T-helper 2 cell (primary cell): Measurements from ENCODE around the gene GYS1.

ENCODE experiments used
- DNase-seq, 5 experiments: peaks; one replicate each; pipeline versions ENCODE4 v3.0.0 to v3.0.0-alpha.2; 2012 to 2022

The GYS1 gene

DNA sequence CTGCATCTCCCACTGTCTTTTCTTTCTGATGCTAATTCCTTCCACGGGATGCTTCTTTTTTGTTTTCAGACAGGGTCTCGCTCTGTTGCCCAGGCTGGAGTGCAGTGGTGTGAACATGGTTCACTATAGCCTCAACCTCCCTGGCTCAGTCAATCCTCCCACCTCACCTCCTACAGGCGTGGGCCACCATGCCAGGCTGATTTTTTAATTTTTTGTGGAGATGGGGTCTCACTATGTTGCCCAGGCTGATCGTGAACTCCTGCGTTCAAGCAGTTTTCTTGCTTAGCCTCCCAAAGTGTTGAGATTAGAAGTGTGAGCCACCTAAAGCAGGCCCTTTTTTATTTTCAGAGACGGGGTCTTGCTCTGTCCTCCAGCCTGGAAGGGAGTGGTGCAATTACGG lies 4.8 kb downstream of the GYS1 start:
- DNase-seq: no peak

GRCh38 chr19:48987323-48987722 lies 5.8 kb downstream of the GYS1 start:
- no peak for DNase-seq

DNA sequence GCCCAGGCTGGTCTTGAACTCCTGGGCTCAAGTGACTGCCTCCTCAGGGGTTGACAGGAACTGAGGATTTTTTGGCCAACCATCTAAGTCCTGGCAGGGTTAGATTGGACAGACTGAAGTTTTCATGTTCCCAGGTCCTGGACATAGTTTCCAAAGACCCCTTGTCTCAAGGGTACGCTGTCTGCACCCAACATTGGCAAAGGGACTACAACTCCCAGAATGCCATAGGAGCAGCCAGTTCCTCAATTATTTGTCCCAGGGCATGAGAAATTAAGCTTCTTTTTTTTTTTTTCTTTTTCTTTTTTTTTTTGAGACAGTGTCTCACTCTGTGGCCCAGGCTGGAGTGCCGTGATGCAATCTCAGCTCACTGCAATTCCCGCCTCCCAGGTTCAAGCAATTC lies 6.9 kb downstream of the GYS1 start:
- DNase-seq: no peak

DNA sequence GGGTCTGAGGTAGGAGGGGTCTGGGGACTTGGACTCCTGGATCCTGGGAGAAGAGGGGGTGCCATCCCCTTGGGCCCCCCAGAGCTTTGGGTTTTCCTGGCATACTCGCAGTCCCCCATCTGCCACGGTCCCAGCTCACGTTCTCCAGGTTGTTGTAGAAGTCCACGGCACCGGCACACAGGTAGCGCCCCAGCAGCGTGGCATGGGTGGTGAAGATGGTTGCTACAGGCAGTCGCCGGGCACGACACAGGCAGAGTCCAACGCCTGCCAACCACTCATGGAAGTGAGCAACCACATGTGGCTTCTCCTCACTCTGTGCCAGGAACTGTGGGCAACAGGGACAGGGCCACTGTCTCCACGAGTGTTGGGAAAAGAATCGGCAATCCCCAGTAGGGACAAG lies 7.4 kb downstream of the GYS1 start:
- DNase-seq: no peak

DNA sequence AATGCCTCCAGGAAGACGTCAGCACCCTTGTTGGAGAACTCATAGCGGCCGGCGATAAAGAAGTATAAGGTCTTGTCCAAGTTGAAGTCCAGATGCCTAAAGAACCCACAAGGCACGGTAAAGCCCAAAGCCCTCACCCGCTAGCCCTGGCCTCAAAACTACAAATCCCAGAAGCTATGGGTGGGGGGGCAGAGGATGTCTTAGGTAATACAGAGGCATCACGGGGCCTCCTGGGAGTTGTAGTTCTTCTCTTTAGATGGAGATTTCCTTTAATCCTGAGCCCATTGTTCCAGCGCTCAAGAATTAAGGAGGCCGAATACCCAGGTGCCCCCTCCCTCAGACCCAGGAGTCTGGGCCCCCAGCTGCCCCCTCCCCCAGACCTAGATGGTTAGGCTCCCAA lies 10.8 kb downstream of the GYS1 start:
- DNase-seq: no peak

DNA sequence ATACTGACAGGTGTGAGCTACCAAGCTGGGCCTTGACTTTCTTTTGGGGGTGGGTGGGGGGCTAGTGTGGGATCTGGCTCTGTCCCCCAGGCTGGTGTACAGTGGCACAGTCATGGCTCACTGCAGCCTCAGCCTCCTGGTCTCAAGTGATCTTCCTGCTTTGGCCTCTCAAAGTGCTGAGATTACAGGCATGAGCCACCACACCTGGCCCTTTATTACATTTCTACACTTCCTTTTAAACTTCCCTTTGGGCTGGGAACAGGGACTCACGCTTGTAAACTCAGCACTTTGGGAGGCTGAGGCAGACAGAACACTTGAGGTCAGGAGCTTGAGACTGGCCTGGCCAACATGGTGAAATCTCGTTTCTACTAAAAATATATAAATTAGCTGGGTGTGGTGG lies 16.0 kb downstream of the GYS1 start:
- no peak for DNase-seq

DNA sequence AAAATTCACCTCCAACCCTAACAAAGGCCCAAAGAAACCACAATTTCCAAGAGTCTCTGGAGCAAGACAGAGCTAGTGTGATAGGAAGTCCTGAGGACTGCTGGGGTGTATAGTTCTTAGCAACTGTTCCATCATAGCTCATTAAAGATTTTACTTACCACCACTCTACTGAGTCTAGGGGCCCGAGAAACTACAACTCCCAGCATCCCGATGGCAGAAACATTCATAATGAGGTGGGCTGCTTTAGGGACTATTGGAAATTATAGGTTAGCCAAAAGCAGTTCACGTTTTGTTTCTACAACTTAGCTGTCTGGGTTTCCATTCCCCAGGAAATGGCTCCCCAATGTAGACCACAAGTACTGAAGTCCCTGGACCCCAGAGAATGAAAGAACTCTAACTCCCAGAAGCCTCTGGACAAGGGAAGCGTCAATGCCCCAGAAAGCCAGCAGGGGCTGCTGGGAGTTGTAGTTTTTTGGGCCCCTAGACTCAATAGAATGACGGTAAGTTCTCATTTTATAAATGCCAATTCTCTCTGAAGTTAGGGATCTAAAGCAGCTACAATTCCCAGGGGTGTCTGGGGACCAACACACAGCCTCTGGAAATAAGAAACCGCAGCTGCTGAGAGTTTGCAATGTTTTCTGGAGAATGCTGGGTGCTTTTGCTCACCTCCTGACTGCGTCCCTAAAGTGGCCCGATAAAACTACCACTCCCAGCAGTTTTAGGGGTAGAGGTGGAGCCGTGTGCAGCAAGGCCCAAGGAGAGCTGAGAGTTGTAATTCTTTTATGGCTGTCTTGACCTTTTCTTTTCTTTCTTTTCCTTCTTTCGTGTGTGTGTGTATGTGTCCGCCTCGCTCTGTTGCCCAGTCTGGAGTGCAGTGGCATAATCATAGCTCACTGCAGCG lies 16.9 kb downstream of the GYS1 start:
- peak in 2 of 5 experiments; percentile 31 to 50 for DNase-seq

DNA sequence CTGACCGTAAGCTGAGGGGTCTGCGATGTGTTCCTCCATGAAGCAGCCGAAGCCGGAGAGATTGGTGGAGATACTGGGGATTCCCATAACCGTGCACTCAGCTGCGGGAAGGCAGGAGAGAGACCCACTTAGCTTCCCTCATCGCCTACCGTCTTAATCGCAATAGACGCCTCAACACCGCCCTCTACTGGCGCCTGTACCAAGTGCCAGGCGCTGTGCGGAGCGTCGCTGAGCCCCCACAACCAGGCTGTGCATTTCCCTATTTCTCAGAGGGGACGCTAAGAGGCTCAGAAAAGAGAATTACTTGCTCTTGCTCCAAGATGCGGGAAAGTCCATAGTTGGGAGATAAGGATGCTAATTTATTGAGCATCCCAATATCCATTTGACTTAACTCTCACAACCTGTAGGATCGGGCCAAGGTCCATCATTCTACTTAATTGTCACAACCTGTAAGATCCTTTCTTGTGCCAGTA lies 22.1 kb downstream of the GYS1 start:
- peak; percentile 55 to 75 (median 73) for DNase-seq

- no peak for DNase-seq
These were observed 22.9 kb downstream of the GYS1 start for GRCh38 chr19:48970139-48970766.

DNA sequence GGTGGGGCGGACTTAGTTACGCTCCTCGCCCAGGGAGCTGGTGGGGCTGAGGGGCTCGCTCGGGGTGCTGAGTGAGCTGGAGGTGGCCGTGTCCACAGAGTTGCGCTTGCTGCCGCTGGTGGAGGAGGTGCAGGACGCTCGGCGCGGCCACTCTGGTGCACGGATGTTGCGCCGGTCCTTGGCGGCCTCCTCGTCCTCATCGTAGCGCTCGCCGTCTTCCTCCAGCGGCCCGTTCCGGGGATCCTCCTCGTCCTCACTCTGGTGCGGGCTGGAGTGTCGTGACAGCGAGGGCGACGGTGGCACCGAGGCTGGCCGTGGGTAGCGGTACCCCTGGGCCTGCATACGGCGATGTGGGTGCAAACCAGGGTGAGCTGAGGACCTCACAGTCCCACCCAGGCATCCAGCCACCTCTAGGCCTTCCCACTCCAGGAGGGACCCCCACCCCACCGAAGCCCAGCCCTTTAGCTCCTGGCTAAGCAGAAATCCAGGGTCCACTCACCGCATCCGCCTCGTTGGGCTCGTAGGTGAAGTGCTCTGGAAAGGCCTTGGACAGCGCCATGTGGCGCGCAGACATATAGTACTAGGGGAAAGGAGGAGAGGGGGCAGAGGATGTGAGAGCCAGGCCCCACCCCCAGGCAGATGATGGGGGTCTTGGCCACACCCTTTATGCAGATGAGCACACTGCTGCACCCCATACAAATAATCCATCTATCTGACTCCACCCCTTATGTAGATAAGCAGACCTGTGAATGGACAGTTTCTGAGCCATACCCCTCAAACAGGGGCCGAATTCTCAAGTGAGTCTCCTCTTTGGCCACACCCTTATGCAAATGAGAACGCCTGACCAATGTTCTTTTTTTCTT lies 23.6 kb downstream of the GYS1 start:
- DNase-seq: no peak

DNA sequence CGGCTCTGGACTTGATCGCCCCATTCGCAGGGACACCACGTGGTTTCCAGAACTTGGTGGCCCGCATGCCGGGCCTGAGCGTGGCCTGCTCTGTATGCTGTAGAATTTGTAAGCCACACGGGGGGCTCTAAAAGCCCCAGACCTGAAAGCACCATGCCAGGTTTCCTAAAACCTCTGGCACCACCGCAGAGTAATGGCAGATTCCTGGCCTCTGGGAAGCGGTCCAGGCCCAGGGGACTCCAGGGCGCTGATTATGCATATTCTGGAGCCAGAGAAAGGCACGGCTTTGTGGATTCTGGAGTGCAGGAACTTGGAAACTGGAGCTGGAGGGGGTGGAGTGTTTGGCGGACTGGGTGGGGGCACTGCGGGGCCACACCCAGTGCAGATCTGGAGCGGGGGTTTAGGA lies 24.3 kb downstream of the GYS1 start:
- DNase-seq: no peak

GRCh38 chr19:48968179-48968661 lies 24.9 kb downstream of the GYS1 start:
- DNase-seq: no peak

GRCh38 chr19:48967346-48968178 lies 25.5 kb downstream of the GYS1 start:
- no peak for DNase-seq

DNA sequence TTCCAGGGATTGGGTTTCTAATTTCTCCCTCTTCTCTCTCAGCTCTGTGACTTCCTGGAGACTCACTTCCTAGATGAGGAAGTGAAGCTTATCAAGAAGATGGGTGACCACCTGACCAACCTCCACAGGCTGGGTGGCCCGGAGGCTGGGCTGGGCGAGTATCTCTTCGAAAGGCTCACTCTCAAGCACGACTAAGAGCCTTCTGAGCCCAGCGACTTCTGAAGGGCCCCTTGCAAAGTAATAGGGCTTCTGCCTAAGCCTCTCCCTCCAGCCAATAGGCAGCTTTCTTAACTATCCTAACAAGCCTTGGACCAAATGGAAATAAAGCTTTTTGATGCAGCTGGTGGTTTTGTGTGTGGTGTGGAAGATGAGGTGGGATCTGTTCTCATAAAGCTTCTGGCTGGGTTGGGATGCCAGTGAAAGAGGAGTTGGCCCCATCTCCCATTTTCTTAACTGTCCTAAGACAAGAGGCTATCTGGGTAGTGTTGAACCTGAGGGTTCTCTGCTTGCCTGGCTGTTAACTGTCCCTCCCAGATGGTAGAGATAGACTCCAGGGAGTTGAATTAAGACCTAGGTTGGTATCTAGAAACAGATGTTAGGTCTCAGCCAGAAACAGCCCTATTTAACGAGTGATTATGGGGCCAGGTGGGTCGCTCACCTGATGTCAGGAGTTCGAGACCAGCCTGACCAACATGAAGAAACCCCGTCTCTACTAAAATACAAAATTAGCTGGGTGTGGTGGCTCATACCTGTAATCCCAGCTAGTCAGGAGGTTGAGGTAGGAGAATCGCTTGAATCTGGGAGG lies 26.4 kb downstream of the GYS1 start:
- no peak for DNase-seq

DNA sequence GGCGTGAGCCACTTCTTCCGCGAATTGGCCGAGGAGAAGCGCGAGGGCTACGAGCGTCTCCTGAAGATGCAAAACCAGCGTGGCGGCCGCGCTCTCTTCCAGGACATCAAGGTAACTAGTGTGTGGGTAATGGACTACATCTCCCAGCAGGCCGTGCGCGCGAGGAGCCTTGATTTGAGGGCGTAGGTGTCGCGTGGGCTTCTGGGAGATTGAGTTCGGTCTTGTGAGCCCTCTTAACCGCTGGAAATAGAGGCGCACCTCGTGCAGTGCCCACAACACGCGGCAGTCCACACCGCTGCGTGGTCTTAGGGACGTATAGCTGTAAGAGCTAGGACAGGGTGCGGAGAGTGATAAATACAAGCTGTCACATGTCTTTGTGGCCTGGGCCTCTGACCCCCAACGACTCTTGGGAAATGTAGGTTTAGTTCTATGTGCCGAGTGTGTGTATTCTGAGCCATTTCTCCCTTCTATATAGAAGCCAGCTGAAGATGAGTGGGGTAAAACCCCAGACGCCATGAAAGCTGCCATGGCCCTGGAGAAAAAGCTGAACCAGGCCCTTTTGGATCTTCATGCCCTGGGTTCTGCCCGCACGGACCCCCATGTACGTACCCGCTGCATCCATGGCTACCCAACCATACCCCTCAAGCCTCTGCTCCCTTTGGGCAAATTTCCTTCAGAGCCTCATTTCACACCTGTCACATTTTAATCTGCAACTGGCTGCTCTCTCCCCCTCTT lies 27.1 kb downstream of the GYS1 start:
- peak; percentile 76 to 94 (median 86) for DNase-seq

DNA sequence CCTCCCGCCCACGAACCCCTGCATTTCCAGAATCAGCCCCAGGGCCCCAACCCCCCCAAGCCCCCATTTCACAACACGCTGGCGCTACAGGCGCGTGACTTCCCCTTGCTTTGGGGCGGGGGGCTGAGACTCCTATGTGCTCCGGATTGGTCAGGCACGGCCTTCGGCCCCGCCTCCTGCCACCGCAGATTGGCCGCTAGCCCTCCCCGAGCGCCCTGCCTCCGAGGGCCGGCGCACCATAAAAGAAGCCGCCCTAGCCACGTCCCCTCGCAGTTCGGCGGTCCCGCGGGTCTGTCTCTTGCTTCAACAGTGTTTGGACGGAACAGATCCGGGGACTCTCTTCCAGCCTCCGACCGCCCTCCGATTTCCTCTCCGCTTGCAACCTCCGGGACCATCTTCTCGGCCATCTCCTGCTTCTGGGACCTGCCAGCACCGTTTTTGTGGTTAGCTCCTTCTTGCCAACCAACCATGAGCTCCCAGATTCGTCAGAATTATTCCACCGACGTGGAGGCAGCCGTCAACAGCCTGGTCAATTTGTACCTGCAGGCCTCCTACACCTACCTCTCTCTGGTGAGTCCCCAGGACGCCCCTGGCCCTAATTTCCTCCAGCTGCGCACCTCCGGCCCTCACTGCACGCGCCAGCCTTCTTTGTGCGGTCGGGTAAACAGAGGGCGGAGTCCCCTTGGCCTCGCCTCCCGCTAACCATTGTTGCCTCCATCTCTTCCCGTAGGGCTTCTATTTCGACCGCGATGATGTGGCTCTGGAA lies 27.9 kb downstream of the GYS1 start, which contains the start of gene FTL:
Gene FTL, plus strand, starts transcription at position 270 of the 766 bp plus-strand sequence. Its CDS starts 199 bp downstream, at position 469.
- DNase-seq: peak; percentile 70 to 96 (median 81)

DNA sequence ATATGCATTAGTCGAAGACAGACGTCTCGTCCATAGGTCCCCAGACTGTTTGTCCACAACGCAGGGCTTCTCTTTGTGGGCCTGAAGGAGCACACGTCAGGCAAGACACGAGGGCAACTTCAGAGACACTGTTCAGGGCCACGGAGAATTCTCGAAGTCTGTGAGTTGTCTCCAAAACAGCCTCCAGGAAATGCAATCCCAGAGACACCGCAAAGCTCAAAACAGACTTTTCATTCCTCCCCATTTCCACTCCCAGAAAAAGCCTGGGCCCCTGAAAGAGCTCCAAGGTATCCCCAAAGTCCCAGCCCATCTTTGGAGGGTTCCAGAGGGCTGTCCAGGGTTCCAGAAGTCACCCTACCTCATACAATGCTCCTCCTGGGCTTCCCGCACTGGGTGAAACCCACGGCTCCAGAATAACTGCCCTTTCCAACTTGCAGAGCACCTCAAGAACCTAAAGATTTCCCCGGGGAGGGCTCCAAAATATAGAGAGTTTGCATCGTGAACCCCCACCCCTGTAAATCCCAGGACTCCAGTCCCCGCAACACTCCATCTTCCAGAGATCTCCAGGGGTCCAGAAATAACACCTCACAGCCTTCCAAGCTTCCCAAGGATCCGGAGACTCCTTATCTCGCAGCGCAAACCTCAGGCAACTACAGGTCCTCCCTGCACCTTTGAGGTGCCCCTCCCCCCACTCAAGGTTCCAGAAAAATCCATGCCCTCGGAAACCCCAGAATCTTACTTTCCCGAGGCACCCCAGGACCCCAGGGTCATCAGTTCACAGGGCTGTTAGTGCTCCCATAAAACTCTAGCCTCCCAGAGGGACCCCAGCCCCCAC lies 28.7 kb downstream of the GYS1 start:
- no peak for DNase-seq
